ENCODE results near the gene GART.

Gene GART

GRCh38 chr21:33554982-33555344, 13.0 kb upstream of the GART start:
- Histone ChIP-seq H3K4me3 (ENCODE audit: low read length, poor library complexity, severe bottlenecking) (peak overlapping the region; percentile 66), H3K9me2 (replicated peaks; ENCODE audit: low read depth, low read length) (no peaks in the 10 kb centered on the region), H3K4me2 (ENCODE audit: low read depth, low read length, poor library complexity, severe bottlenecking) (peak overlapping the region; percentile 78), H3F3A (ENCODE audit: low read depth) (no peaks in the 10 kb centered on the region), H3K9me3 (ENCODE audit: insufficient read depth, low read depth, low read length) (no peaks in the 10 kb centered on the region), H2AFZ (ENCODE audit: low read length) (no peak overlapping the region), H3K4me1 (ENCODE audit: insufficient read depth, low read length, poor library complexity, severe bottlenecking) (peaks cover 35% of the 10 kb centered on the region), H3K79me2 (ENCODE audit: insufficient read depth, low read length) (peaks cover 100% of the 10 kb centered on the region), H4K20me1 (ENCODE audit: insufficient read depth, low read length, poor library complexity, severe bottlenecking) (peaks cover 97% of the 10 kb centered on the region), H3K36me3 (ENCODE audit: insufficient read depth, low read length) (peaks cover 96% of the 10 kb centered on the region), H3K27me3 (ENCODE audit: insufficient read depth, low read length, poor library complexity, severe bottlenecking) (no peaks in the 10 kb centered on the region), H3K9ac (ENCODE audit: low read depth, low read length, poor library complexity, severe bottlenecking) (peak overlapping the region; percentile 40)
- TF ChIP-seq EZH2phosphoT487 (IDR thresholded peaks at IDR 0.05; ENCODE audit: borderline replicate concordance) (no peak), CTCF (conservative IDR thresholded peaks at IDR 0.05; ENCODE audit: low read length) (no peak)

GRCh38 chr21:33554236-33554981, 12.5 kb upstream of the GART start:
- no peak for TF ChIP-seq CTCF (conservative IDR thresholded peaks at IDR 0.05; ENCODE audit: low read length)
- no peak for TF ChIP-seq EZH2phosphoT487 (IDR thresholded peaks at IDR 0.05; ENCODE audit: borderline replicate concordance)

GRCh38 chr21:33552999-33553598, 11.2 kb upstream of the GART start:
- no peaks in the 10 kb centered on the region for H3K27me3 ChIP-seq (ENCODE audit: insufficient read depth, low read length, poor library complexity, severe bottlenecking)
- peaks cover 100% of the 10 kb centered on the region for H3K79me2 ChIP-seq (ENCODE audit: insufficient read depth, low read length)
- H4K20me1 ChIP-seq (ENCODE audit: insufficient read depth, low read length, poor library complexity, severe bottlenecking) = peaks cover 98% of the 10 kb centered on the region
- peaks cover 96% of the 10 kb centered on the region for H3K36me3 ChIP-seq (ENCODE audit: insufficient read depth, low read length)
- no peak overlapping the region for H2AFZ ChIP-seq (ENCODE audit: low read length)
- H3K4me2 ChIP-seq (ENCODE audit: low read depth, low read length, poor library complexity, severe bottlenecking) = peak overlapping the region; percentile 49
- H3K9ac ChIP-seq (ENCODE audit: low read depth, low read length, poor library complexity, severe bottlenecking) = no peak overlapping the region
- H3K4me1 ChIP-seq (ENCODE audit: insufficient read depth, low read length, poor library complexity, severe bottlenecking) = peaks cover 40% of the 10 kb centered on the region
- no peak overlapping the region for H3K4me3 ChIP-seq (ENCODE audit: low read length, poor library complexity, severe bottlenecking)
- H3K9me2 ChIP-seq (replicated peaks; ENCODE audit: low read depth, low read length) = no peaks in the 10 kb centered on the region
- TF ChIP-seq EZH2phosphoT487 (IDR thresholded peaks at IDR 0.05; ENCODE audit: borderline replicate concordance) (no peak), CTCF (conservative IDR thresholded peaks at IDR 0.05; ENCODE audit: low read length) (no peak)
- no peaks in the 10 kb centered on the region for H3K9me3 ChIP-seq (ENCODE audit: insufficient read depth, low read depth, low read length)
- H3F3A ChIP-seq (ENCODE audit: low read depth) = no peaks in the 10 kb centered on the region

More at GRCh38 chr21:33554236-33554981, 12.5 kb upstream of the GART start:
- Histone ChIP-seq H3K4me3 (ENCODE audit: low read length, poor library complexity, severe bottlenecking) (peak overlapping the region; percentile 8), H3K79me2 (ENCODE audit: insufficient read depth, low read length) (peaks cover 100% of the 10 kb centered on the region), H4K20me1 (ENCODE audit: insufficient read depth, low read length, poor library complexity, severe bottlenecking) (peaks cover 97% of the 10 kb centered on the region), H2AFZ (ENCODE audit: low read length) (no peak overlapping the region), H3K36me3 (ENCODE audit: insufficient read depth, low read length) (peaks cover 96% of the 10 kb centered on the region), H3K9ac (ENCODE audit: low read depth, low read length, poor library complexity, severe bottlenecking) (no peak overlapping the region), H3K9me3 (ENCODE audit: insufficient read depth, low read depth, low read length) (no peaks in the 10 kb centered on the region), H3K27me3 (ENCODE audit: insufficient read depth, low read length, poor library complexity, severe bottlenecking) (no peaks in the 10 kb centered on the region), H3K4me1 (ENCODE audit: insufficient read depth, low read length, poor library complexity, severe bottlenecking) (peaks cover 35% of the 10 kb centered on the region), H3F3A (ENCODE audit: low read depth) (no peaks in the 10 kb centered on the region), H3K9me2 (replicated peaks; ENCODE audit: low read depth, low read length) (no peaks in the 10 kb centered on the region), H3K4me2 (ENCODE audit: low read depth, low read length, poor library complexity, severe bottlenecking) (peak overlapping the region; percentile 49)

Measured in Loucy (cell line).